ENCODE results near the gene DNAJC28.
"Not testable (repeated sequence)": the region's sequence is repeated elsewhere in the genome, so short reads cannot be mapped to it uniquely, and the experiment has no call there.

Gene DNAJC28

DNA sequence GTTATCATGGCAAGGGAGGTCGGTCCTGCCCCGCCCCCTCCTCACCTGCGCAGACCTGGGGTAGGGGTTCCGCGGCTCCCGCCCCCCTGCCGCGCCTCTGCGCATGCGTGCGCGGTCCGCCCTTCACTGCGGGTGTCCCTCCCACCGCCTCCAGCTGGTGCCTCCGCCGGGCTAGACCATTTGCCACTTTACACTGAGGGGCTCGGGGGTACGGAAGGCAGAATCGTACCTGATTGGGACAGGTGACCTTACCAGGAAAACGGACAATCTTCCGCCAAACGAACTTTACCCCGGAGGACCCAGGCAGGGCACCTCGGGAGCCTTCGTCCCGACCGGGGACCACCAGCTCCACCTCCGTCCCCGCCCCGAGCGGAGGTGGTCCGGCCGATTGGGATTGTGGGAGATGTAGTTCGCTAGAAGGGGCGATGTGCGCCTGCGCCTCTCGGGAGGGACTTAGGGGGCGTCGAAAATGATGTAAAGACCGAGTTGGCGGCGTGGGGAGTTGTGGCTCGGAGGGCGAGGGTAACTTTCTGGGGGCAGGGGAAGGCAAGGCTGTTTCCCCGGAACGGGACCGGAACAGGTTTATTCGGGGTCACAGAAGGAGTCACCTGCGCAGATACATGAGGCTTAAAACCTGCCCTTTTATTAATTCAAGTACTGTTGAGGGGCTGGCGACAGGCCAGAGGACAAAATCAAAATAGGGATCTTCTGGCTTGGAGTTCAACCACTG lies at the start of gene DNAJC28:
Gene DNAJC28 (minus strand): TSS at position 344 of the 730 bp plus-strand sequence. CDS start 2,323 bp downstream, outside the sequence.
- no peak for FAIRE-seq

- FAIRE-seq = no peak
Observed at GRCh38 chr21:33541105-33541711, 49.7 kb upstream of the DNAJC28 start.

DNA sequence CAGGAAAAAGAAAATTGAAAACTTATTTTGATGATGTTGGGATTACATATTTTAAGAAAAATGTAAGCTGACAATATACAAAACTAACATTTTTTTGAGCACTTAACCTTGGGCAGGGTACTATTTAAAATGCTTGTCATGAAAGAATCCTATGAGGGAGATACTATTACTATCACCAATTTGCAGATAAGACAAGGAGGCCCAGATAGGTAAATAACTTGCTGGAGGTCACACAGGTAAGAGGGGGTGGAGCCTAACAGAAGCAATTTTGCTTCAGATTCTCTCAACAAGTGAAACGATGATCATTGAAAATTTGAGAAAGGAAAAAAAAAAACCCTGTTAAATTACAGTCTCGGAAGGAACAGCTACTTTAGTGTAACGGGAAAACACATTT lies 49.2 kb upstream of the DNAJC28 start:
- FAIRE-seq = no peak

- FAIRE-seq = no peak
Observed at GRCh38 chr21:33539616-33540015, 48.1 kb upstream of the DNAJC28 start.

GRCh38 chr21:33537212-33537611 lies 45.7 kb upstream of the DNAJC28 start:
- FAIRE-seq = no peak

DNA sequence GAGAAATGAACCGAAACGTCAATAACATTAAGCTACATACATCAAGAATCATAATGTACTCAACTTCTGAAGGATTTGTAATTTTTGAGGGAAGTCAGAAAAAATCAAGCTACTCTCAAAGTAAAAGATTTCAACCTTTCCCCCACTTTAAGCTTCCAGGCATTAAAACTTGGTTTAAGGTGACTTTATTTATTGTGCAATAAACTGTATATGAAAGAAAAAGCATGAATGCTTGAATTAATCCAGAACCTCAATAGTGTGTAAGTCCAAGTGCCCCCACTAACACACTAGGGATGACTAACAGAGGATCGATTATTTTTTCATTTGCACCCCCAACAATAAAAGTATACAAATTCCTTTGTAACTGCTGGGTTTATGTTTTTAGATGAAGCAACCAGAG lies 39.5 kb upstream of the DNAJC28 start:
- no peak for FAIRE-seq

DNA sequence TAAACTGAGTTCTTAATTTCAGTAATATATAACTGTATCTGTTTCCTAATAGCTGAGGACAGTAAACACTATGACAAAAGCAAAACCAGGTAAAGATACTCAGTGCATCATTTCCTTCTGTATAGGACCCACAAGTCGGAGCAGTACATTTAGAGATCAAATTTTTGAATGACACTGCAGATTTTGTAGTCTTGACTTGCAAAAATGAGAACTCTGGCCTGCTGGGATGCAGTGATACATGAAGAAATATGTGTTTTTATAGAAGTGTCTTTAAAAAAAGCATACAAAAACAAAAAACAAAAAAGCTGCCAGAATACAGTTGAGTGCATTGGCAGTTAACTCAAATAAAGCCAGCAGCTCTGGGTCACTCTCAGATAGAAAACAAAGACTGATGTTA lies 31.4 kb upstream of the DNAJC28 start:
- FAIRE-seq = no peak

- no peak for FAIRE-seq
Observed at GRCh38 chr21:33522297-33522952, 30.9 kb upstream of the DNAJC28 start.

GRCh38 chr21:33518899-33519298 lies 27.4 kb upstream of the DNAJC28 start:
- FAIRE-seq = no peak

DNA sequence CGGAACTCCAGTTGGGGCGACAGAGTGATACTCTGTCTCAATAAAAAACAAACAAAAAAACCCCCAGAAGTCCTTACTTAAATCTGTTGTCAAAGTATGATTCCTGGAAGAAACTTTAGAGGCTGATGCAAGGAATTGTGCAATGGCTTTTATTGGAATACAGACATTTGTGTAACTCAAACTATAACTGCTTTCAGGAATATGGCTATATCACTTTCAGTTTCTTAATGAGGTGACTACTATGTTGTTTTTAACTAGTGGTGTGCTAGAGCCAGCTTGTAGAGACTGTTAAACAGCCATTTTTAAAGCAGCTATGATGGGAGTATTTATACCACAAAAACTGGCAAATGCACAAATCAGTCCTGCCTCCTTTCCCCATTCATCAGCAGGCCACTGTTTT lies 22.7 kb upstream of the DNAJC28 start:
- no peak for FAIRE-seq

GRCh38 chr21:33512481-33512880 lies 21.0 kb upstream of the DNAJC28 start:
- FAIRE-seq = no peak

GRCh38 chr21:33511639-33512038 lies 20.1 kb upstream of the DNAJC28 start:
- FAIRE-seq = no peak

DNA sequence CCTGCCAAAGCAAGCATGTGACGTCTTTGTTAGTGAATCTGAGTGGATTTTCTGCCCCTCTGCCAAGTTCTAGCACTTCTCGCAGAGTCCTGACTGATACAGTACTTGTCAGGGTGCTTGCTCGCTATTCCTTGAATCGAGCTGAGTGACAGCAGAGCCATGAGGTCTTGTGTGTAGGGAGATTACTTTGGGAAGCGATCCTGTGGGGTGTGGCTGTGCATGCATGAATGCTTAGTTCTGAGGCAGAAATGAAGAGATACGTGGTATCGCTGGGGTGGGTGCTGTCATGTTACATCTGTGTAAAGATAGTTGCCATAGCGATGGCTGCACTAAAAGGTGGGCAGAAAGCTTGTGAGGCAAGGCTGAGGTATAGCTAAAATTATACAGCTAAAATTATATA lies 19.3 kb upstream of the DNAJC28 start:
- no peak for FAIRE-seq

GRCh38 chr21:33507003-33507402 lies 15.5 kb upstream of the DNAJC28 start:
- FAIRE-seq = not testable (repeated sequence)

DNA sequence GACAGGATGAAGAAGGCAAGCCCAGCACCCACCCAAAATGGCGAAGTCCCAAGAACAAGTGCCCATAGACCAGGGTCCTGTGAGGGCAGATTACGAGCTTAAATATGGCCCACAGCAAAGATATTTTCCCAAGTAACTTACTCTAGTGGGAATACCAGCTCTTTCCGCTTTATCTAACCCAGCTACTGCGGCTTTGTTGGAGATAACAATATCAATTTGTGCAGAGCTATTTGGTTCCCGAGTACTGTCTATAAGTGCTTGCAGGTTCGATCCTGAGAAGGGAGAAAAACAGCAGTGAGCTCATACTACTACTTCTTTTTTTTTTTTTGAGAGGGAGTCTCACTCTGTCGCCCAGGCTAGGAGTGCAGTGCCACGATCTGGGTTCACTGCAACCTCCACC lies 14.3 kb upstream of the DNAJC28 start:
- no peak for FAIRE-seq

GRCh38 chr21:33496345-33496744 lies 4.8 kb upstream of the DNAJC28 start:
- no peak for FAIRE-seq

GRCh38 chr21:33495743-33496142 lies 4.2 kb upstream of the DNAJC28 start:
- no peak for FAIRE-seq

GRCh38 chr21:33493756-33494155 lies 2.2 kb upstream of the DNAJC28 start:
- no peak for FAIRE-seq

GRCh38 chr21:33492571-33492970 lies 1.1 kb upstream of the DNAJC28 start:
- FAIRE-seq = no peak

- no peak for FAIRE-seq
Observed at GRCh38 chr21:33490991-33491372, 534 bp downstream of the DNAJC28 start.

- no peak for FAIRE-seq
Observed at GRCh38 chr21:33488936-33489335, 2.6 kb downstream of the DNAJC28 start.

DNA sequence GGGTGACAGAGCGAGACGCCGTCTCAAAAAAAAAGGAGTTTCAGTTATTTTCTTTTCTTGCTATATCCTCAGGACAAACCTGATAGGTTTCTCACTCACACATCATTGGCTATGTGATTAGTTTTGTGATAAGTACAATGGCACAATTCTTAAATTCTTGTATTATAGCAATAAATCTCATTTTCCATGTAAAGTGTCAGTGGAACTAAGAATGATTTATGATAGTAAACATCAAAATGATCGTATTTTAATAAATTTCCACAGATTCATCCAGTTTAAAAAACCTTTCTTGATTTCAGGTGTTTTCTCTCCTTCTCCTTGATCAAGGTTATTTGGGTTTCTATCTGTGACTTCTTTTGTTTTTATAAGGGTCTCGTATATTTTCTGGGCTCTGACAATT lies 3.5 kb downstream of the DNAJC28 start:
- FAIRE-seq = no peak

GRCh38 chr21:33481314-33481943 lies 10.1 kb downstream of the DNAJC28 start:
- FAIRE-seq = no peak
